Omental fat pad (tissue), 4 donors: Measurements from ENCODE around the gene TMX2. TPM values are rescaled to one million over a fixed set of nuclear protein-coding genes. Genes with fewer than 3 reads are reported as not detected.
A peak's percentile ranks its signal among the peaks of the same experiment; 100 is the strongest.
"Not testable (repeated sequence)": the region's sequence is repeated elsewhere in the genome, so short reads cannot be mapped to it uniquely, and the experiment has no call there.

Experiments
- ATAC-seq: fragments of 150-250 bp; one replicate; pipeline ENCODE4 v1.9.1; 2016; ENCODE audit warnings: mild to moderate bottlenecking, moderate library complexity; ENCODE audit not compliant: low FRiP score
- DNase-seq: peaks from one replicate; pipeline ENCODE4 v3.0.0-alpha.2; 2019; ENCODE audit warnings: low spot score
- CTCF ChIP-seq, 3 donors: fragments of 450-650 bp; IDR thresholded peaks; one replicate each; pipeline ENCODE4 v1.5.1; 2016 to 2017; ENCODE audit warnings: antibody characterized with exemption in 3 of 3, mild to moderate bottlenecking in 3 of 3, moderate library complexity in 2 of 3
- total RNA-seq, 4 donors: library from RNA; depleted of rRNA; stranded (reverse); fragments of >200 nt; gene quantifications; one replicate each; pipeline ENCODE4 v1.1.0, GENCODE V29; 2016

Gene TMX2
- total RNA-seq, 4 donors from 2014 or later = 49.0 to 73.9 (median 68.8) TPM

GRCh38 chr11:57674251-57674650 lies 38.1 kb upstream of the TMX2 start:
- ATAC-seq (no peak), DNase-seq (no peak)
- TF ChIP-seq CTCF (IDR thresholded peaks at IDR 0.05) = no peak

- DNase-seq (no peak), ATAC-seq (no peak)
- TF ChIP-seq CTCF (IDR thresholded peaks at IDR 0.05) = no peak
Measured at GRCh38 chr11:57675176-57675941, 37.0 kb upstream of the TMX2 start.

- DNase-seq = no peak
- TF ChIP-seq CTCF (IDR thresholded peaks at IDR 0.05) = no peak
- peak; percentile 34 for ATAC-seq
Measured at GRCh38 chr11:57679396-57679795, 33.0 kb upstream of the TMX2 start.

GRCh38 chr11:57680552-57680874 lies 31.9 kb upstream of the TMX2 start:
- TF ChIP-seq CTCF (IDR thresholded peaks at IDR 0.05) = no peak
- DNase-seq (no peak), ATAC-seq (no peak)

- ATAC-seq (no peak), DNase-seq (no peak)
- TF ChIP-seq CTCF (IDR thresholded peaks at IDR 0.05) = no peak
Measured at GRCh38 chr11:57681168-57681567, 31.2 kb upstream of the TMX2 start.

- ATAC-seq = not testable (repeated sequence)
Measured at GRCh38 chr11:57690474-57690873, 21.9 kb upstream of the TMX2 start.

GRCh38 chr11:57698843-57699365 lies 13.5 kb upstream of the TMX2 start:
- TF ChIP-seq CTCF (IDR thresholded peaks at IDR 0.05) = no peak
- DNase-seq (no peak), ATAC-seq (no peak)

More at GRCh38 chr11:57690474-57690873, 21.9 kb upstream of the TMX2 start:
- DNase-seq = not testable (repeated sequence)
